Effector memory CD4-positive, alpha-beta T cell (primary cell): Measurements from ENCODE around the gene PYGB.

ENCODE experiments used
- DNase-seq, 3 donors: peaks; one replicate each; pipeline ENCODE4 v3.0.0-alpha.2; 2020
- H3K27ac ChIP-seq: 2 replicates; pipeline ENCODE4 v1.7.0; 2013; ENCODE audit warnings: mild to moderate bottlenecking, low read length, moderate library complexity; ENCODE audit not compliant: insufficient read depth, poor library complexity, severe bottlenecking
- H3K27me3 ChIP-seq: replicated peaks from 2 replicates; pipeline ENCODE4 v1.7.0; 2013; ENCODE audit warnings: mild to moderate bottlenecking, low read length; ENCODE audit not compliant: insufficient read depth, control insufficient read depth, poor library complexity, severe bottlenecking
- H3K36me3 ChIP-seq: 2 replicates; pipeline ENCODE4 v1.7.0; 2013; ENCODE audit warnings: mild to moderate bottlenecking, low read length, moderate library complexity; ENCODE audit not compliant: control insufficient read depth, insufficient read depth
- H3K4me1 ChIP-seq: 2 replicates; pipeline ENCODE4 v1.7.0; 2013; ENCODE audit warnings: low read length, mild to moderate bottlenecking; ENCODE audit not compliant: control insufficient read depth, insufficient read depth, poor library complexity, severe bottlenecking
- H3K4me3 ChIP-seq: 2 replicates; pipeline ENCODE4 v1.7.0; 2013; ENCODE audit warnings: low read length, low read depth, mild to moderate bottlenecking; ENCODE audit not compliant: insufficient read depth, poor library complexity, severe bottlenecking
- H3K9me3 ChIP-seq: 2 replicates; pipeline ENCODE4 v1.7.0; 2013; ENCODE audit warnings: mild to moderate bottlenecking, low read length, moderate library complexity; ENCODE audit not compliant: control insufficient read depth

Gene PYGB

GRCh38 chr20:25271486-25272222 is 23.8 kb downstream of the PYGB start:
- Histone ChIP-seq H3K4me3 (no peak overlapping the region), H3K27me3 (no peaks in the 10 kb centered on the region), H3K36me3 (peaks cover 40% of the 10 kb centered on the region), H3K27ac (no peak overlapping the region), H3K4me1 (no peaks in the 10 kb centered on the region), H3K9me3 (no peaks in the 10 kb centered on the region)
- DNase-seq = no peak

- no peak for DNase-seq
- Histone ChIP-seq H3K9me3 (no peaks in the 10 kb centered on the region), H3K4me3 (no peak overlapping the region), H3K27me3 (no peaks in the 10 kb centered on the region), H3K4me1 (no peaks in the 10 kb centered on the region), H3K27ac (no peak overlapping the region), H3K36me3 (peaks cover 45% of the 10 kb centered on the region)
Observed at GRCh38 chr20:25272223-25273000, 24.5 kb downstream of the PYGB start.

GRCh38 chr20:25273046-25273445 is 25.2 kb downstream of the PYGB start:
- H3K4me1 ChIP-seq = no peaks in the 10 kb centered on the region
- no peak overlapping the region for H3K4me3 ChIP-seq
- H3K36me3 ChIP-seq = peaks cover 49% of the 10 kb centered on the region
- no peaks in the 10 kb centered on the region for H3K9me3 ChIP-seq
- H3K27me3 ChIP-seq = no peaks in the 10 kb centered on the region
- no peak for DNase-seq
- no peak overlapping the region for H3K27ac ChIP-seq

DNA sequence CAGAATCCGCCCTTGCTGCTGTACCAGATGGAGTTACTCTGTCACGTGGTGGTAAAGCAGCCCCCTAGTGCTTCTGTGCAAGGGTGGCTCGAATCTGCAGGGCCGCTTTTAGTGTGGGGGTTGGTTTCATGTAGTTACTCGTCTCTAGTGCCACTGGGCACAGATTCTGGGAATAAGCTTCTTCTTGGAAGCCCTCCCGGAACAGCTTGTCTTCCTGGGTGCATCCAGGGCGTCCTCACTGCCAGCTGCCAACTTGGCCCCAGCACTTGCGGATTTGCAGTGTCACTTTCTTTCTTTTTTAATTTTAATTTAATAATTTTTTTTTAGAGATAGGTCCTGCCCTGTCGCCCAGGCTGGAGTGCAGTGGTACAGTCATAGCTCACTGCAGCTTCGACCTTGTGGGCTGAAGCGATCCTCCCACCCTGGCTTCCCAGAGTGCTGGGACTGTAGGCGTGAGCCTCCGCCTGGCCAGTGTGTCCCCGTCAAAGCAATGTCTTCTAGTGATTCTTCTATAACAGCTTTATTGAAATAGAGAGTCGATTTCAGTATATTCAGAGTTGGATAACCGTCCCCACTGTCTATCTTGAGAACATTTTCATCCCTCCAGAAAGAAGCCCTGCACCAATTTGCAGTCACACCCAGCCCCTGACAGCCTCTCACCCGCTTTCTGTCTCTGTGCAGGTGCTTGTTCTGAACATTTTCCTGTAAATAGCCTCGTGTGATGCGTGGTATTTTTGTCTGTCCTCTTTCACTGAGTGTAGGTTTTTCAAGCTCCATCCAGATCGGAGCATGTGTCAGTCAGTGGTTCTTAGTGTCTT is 25.9 kb downstream of the PYGB start:
- no peaks in the 10 kb centered on the region for H3K4me1 ChIP-seq
- no peak overlapping the region for H3K27ac ChIP-seq
- H3K4me3 ChIP-seq = no peak overlapping the region
- H3K27me3 ChIP-seq = no peaks in the 10 kb centered on the region
- peaks cover 48% of the 10 kb centered on the region for H3K36me3 ChIP-seq
- DNase-seq = no peak
- H3K9me3 ChIP-seq = no peaks in the 10 kb centered on the region

DNA sequence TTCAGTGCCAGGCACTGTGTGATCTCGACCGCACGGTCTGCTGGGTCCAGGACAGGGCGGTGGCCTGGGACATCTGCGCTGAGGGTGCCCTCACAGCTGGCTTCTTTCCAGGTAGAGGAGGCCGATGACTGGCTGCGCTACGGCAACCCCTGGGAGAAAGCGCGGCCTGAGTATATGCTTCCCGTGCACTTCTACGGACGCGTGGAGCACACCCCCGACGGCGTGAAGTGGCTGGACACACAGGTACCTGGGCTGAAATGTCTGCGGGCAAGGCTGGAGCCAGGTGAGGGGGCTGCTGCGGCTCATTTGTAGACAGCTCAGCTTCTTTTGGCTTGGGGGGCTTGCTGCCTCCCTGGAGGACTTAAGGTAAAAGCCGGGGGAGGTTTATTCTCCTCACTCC is 26.6 kb downstream of the PYGB start:
- Histone ChIP-seq H3K4me3 (no peak overlapping the region), H3K27me3 (no peaks in the 10 kb centered on the region), H3K27ac (no peak overlapping the region), H3K4me1 (no peaks in the 10 kb centered on the region), H3K36me3 (peaks cover 46% of the 10 kb centered on the region), H3K9me3 (no peaks in the 10 kb centered on the region)
- DNase-seq = no peak

DNA sequence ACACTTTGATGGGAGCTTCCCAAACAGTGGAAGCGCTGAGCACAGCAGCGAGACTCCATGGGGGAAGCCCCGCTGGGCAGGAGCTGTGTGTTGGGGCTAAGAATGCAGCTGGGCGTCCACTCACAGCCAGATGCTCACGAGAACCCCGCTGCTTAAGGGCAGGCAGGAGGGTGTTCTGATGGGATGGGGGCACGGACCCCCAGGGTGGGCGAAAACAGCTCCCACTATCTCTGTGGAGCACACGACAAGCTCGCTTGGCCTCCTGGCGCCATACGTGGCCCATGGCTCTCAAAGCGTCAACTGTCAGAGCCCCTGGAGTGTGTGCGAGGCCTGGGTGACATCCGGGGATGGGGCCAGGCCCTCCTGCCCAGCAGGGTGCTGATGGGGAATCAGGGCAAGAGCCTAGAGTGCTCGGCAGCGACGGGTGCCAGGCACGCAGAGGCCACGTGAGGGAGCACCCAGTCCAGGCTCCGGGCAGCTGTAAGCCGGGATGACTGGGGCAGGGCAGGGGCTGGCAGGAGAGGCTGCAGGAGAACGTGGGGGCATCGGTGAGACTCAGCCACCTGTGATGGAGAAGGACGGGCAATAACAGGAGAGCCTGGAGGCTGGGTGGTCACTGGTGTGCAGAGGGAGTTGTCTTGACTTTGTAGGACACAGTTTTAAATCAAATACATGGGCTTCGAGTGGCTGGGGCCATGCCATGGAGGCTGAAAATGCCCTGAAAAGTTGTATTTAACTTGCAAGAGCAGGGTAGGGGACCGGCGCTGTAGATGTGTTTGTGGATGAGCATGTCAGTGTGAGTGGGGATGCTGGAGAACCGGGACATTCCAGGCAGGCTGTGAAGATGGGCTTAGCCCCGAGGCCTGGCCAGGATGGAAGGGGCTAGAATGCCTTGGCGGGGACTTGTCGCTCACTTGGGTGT is 27.3 kb downstream of the PYGB start:
- DNase-seq = no peak
- no peaks in the 10 kb centered on the region for H3K4me1 ChIP-seq
- H3K27ac ChIP-seq = no peak overlapping the region

GRCh38 chr20:25275813-25276532 is 28.1 kb downstream of the PYGB start:
- H3K27ac ChIP-seq = no peak overlapping the region
- no peaks in the 10 kb centered on the region for H3K4me1 ChIP-seq
- no peak for DNase-seq
- H3K36me3 ChIP-seq = peaks cover 56% of the 10 kb centered on the region
- no peak overlapping the region for H3K4me3 ChIP-seq
- no peaks in the 10 kb centered on the region for H3K27me3 ChIP-seq
- no peaks in the 10 kb centered on the region for H3K9me3 ChIP-seq

More for the DNA sequence above, 27.3 kb downstream of the PYGB start:
- Histone ChIP-seq H3K9me3 (no peaks in the 10 kb centered on the region), H3K27me3 (no peaks in the 10 kb centered on the region), H3K36me3 (peaks cover 48% of the 10 kb centered on the region), H3K4me3 (no peak overlapping the region)

DNA sequence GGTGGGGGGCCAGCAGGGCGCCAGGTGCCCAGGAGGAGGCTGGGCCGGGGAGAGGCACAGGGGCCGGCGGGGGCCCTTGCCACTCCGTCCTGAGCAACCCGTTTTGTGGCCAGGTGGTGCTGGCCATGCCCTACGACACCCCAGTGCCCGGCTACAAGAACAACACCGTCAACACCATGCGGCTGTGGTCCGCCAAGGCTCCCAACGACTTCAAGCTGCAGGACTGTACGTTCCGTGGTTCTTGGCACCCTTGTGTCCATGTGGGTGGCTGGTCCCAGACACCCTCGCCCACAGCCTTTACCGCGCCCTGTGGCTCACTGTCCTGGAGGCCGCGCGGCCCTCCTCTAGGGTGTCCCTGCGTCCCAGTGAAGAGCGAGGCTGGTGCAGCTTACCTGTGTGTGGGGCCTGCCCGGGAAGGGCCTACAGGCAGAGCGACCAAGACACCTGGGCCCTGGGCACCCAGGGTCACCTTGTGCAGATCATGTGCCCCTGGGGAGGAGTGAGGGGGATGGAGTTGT is 28.7 kb downstream of the PYGB start:
- Histone ChIP-seq H3K36me3 (peaks cover 57% of the 10 kb centered on the region), H3K4me1 (no peaks in the 10 kb centered on the region), H3K9me3 (no peaks in the 10 kb centered on the region), H3K27me3 (no peaks in the 10 kb centered on the region), H3K27ac (no peak overlapping the region), H3K4me3 (no peak overlapping the region)
- DNase-seq = no peak
